Tibial nerve (tissue), 4 donors: ENCODE results near the gene RFNG. TPM values are rescaled to one million over a fixed set of nuclear protein-coding genes. Genes with fewer than 3 reads are reported as not detected.

Experiments used
- DNase-seq, 2 donors: peaks; one replicate each; pipeline ENCODE4 v3.0.0-alpha.2; 2019; ENCODE audit warnings: low spot score in 2 of 2
- H3K27ac ChIP-seq, 4 donors: fragments of 200-600 bp; sonication (generic) in 3 of 4; one replicate each; pipeline ENCODE4 v1.5.1; 2017 to 2019; ENCODE audit warnings: mild to moderate bottlenecking in 1 of 4
- H3K27me3 ChIP-seq, 2 donors: fragments of 200-600 bp; sonication (generic) in 1 of 2; one replicate each; pipeline versions ENCODE4 v1.5.1 to v1.6.0; 2017 to 2019
- H3K36me3 ChIP-seq, 3 donors: fragments of 200-600 bp; sonication (generic); one replicate each; pipeline ENCODE4 v1.5.1; 2018 to 2019
- H3K4me1 ChIP-seq, 4 donors: fragments of 200-600 bp; sonication (generic) in 3 of 4; one replicate each; pipeline ENCODE4 v1.5.1; 2017 to 2019
- H3K4me3 ChIP-seq, 4 donors: fragments of 200-600 bp; sonication (generic) in 3 of 4; one replicate each; pipeline ENCODE4 v1.5.1; 2017 to 2019; ENCODE audit warnings: mild to moderate bottlenecking in 1 of 4, moderate library complexity in 1 of 4
- H3K9me3 ChIP-seq, 4 donors: fragments of 200-600 bp; sonication (generic) in 3 of 4; one replicate each; pipeline ENCODE4 v1.5.1; 2017 to 2019
- CTCF ChIP-seq, 5 experiments: fragments of 200-600 bp in 3 of 5; fragments of 450-650 bp in 2 of 5; sonication (generic) in 3 of 5; IDR thresholded peaks; one replicate each; pipeline ENCODE4 v1.5.1; 2016 to 2019; ENCODE audit warnings: antibody characterized with exemption in 5 of 5, mild to moderate bottlenecking in 3 of 5, moderate library complexity in 2 of 5
- EP300 ChIP-seq, 2 donors: sonication (generic); formaldehyde crosslinking; IDR thresholded peaks; one replicate each; pipeline ENCODE4 v1.6.1; 2017; ENCODE audit warnings: antibody characterized with exemption in 2 of 2, mild to moderate bottlenecking in 1 of 2
- POLR2A ChIP-seq, 2 donors: fragments of 450-650 bp; IDR thresholded peaks; one replicate each; pipeline ENCODE4 v1.6.1; 2017; ENCODE audit warnings: antibody characterized with exemption in 2 of 2, mild to moderate bottlenecking in 2 of 2, moderate library complexity in 2 of 2
- WGBS, 2 donors: methylation state at CpG; one replicate each; pipeline ENCODE4 v1.1.5; 2018; 5-methylcytosine and 5-hydroxymethylcytosine counted together
- total RNA-seq, 4 donors: library from RNA; depleted of rRNA; stranded (reverse); fragments of >200 nt; gene quantifications; one replicate each; pipeline ENCODE4 v1.1.0, GENCODE V29; 2016

RFNG gene
- total RNA-seq, 4 donors from 2014 or later = 43.5 to 70.2 (median 64.4) TPM

- TF ChIP-seq EP300 (IDR thresholded peaks at IDR 0.05) = peak in 1 of 2 donors; percentile 36
- peak in 1 of 2 donors; percentile 44 for TF ChIP-seq POLR2A (IDR thresholded peaks at IDR 0.05)
- no peak for TF ChIP-seq CTCF (IDR thresholded peaks at IDR 0.05)
- Histone ChIP-seq H3K4me1 (peaks cover 0 to 56% (median 21%) of the 10 kb centered on the region in 4 donors), H3K4me3 (peak within 1 kb of the TSS; percentile 75 to 99 (median 84)), H3K36me3 (peaks cover 0 to 36% (median 0%) of the 10 kb centered on the region in 3 donors), H3K27me3 (no peaks in the 10 kb centered on the region), H3K27ac (peak within 1 kb of the TSS in 3 of 4 donors; percentile 80 to 87 (median 86)), H3K9me3 (no peaks in the 10 kb centered on the region)
- WGBS, 2 donors = 0% methylated on average over 34 to 57 of the region's 64 CpGs
- DNase-seq = no peak
Measured at GRCh38 chr17:82022310-82022980, 29.2 kb downstream of the RFNG start, which contains the start of gene CENPX. Gene CENPX, minus strand, starts transcription at chr17:82022878. Its CDS starts 17 bp downstream, at chr17:82022861.

GRCh38 chr17:82021900-82022309 lies 29.7 kb downstream of the RFNG start:
- no peak for TF ChIP-seq EP300 (IDR thresholded peaks at IDR 0.05)
- no peak for TF ChIP-seq CTCF (IDR thresholded peaks at IDR 0.05)
- no peak for TF ChIP-seq POLR2A (IDR thresholded peaks at IDR 0.05)
- Histone ChIP-seq H3K27me3 (no peaks in the 10 kb centered on the region), H3K36me3 (peaks cover 0 to 36% (median 0%) of the 10 kb centered on the region in 3 donors), H3K9me3 (no peaks in the 10 kb centered on the region), H3K4me1 (peaks cover 0 to 56% (median 21%) of the 10 kb centered on the region in 4 donors), H3K4me3 (peak overlapping the region; percentile 66 to 99 (median 82)), H3K27ac (peak overlapping the region in 3 of 4 donors; percentile 80 to 87 (median 86))
- 2 to 12% methylated on average over 3 to 9 of the region's 10 CpGs for whole genome bisulfite sequencing, 2 donors
- no peak for DNase-seq

- Histone ChIP-seq H3K27ac (peak overlapping the region in 2 of 4 donors; percentile 80 to 87), H3K36me3 (peaks cover 0 to 38% (median 0%) of the 10 kb centered on the region in 3 donors), H3K4me1 (peaks cover 0 to 56% (median 21%) of the 10 kb centered on the region in 4 donors), H3K4me3 (peak overlapping the region in 3 of 4 donors; percentile 73 to 99 (median 92)), H3K9me3 (no peaks in the 10 kb centered on the region), H3K27me3 (no peaks in the 10 kb centered on the region)
- DNase-seq = peak; percentile 62 to 67
- TF ChIP-seq CTCF (IDR thresholded peaks at IDR 0.05) (peak; percentile 45 to 94 (median 70)), EP300 (IDR thresholded peaks at IDR 0.05) (no peak)
- whole genome bisulfite sequencing, 2 donors = 37 to 48% methylated on average over 19 to 23 of the region's 25 CpGs
Measured at GRCh38 chr17:82021107-82021899, 30.3 kb downstream of the RFNG start.

GRCh38 chr17:82020572-82021106 lies 31.0 kb downstream of the RFNG start:
- 69 to 80% methylated on average over 12 to 14 of the region's 14 CpGs for WGBS, 2 donors
- no peak for TF ChIP-seq EP300 (IDR thresholded peaks at IDR 0.05)
- no peak for TF ChIP-seq POLR2A (IDR thresholded peaks at IDR 0.05)
- TF ChIP-seq CTCF (IDR thresholded peaks at IDR 0.05) = no peak

More at GRCh38 chr17:82020572-82021106, 31.0 kb downstream of the RFNG start:
- H3K4me1 ChIP-seq = peaks cover 0 to 51% (median 21%) of the 10 kb centered on the region in 4 donors
- no peaks in the 10 kb centered on the region for H3K9me3 ChIP-seq
- no peak for DNase-seq
- no peaks in the 10 kb centered on the region for H3K27me3 ChIP-seq
- no peak overlapping the region for H3K27ac ChIP-seq
- H3K36me3 ChIP-seq = peaks cover 0 to 39% (median 0%) of the 10 kb centered on the region in 3 donors
- no peak overlapping the region for H3K4me3 ChIP-seq
